Neural progenitor cell (in vitro differentiated cells): ENCODE measurements around the gene PIK3R6. TPM values are rescaled to one million over a fixed set of nuclear protein-coding genes. Genes with fewer than 3 reads are reported as not detected.
A peak's percentile ranks its signal among the peaks of the same experiment; 100 is the strongest.

Experiments used
- DNase-seq: peaks from one replicate; pipeline ENCODE4 v3.0.0-alpha.2; 2016; ENCODE audit warnings: low spot score
- H2AFZ ChIP-seq: fragments of 200-600 bp; sonication (generic); replicated peaks from 2 replicates; pipeline ENCODE4 v1.6.1; 2016; ENCODE audit warnings: antibody characterized with exemption
- H3F3A ChIP-seq: fragments of 200-600 bp; sonication (generic); 2 replicates; pipeline ENCODE4 v1.6.1; 2016; ENCODE audit warnings: antibody characterized with exemption, low read depth
- H3K27ac ChIP-seq: fragments of 200-600 bp; sonication (generic); 2 replicates; pipeline ENCODE4 v1.5.1; 2016; ENCODE audit warnings: mild to moderate bottlenecking
- H3K27me3 ChIP-seq: fragments of 200-600 bp; sonication (generic); 2 replicates; pipeline ENCODE4 v1.6.1; 2016; ENCODE audit warnings: mild to moderate bottlenecking, moderate library complexity
- H3K36me3 ChIP-seq: fragments of 200-600 bp; sonication (generic); 2 replicates; pipeline ENCODE4 v1.5.1; 2016
- H3K4me1 ChIP-seq: fragments of 200-600 bp; sonication (generic); 2 replicates; pipeline ENCODE4 v1.6.1; 2016; ENCODE audit warnings: mixed run types
- H3K4me2 ChIP-seq: fragments of 200-600 bp; sonication (generic); 2 replicates; pipeline ENCODE4 v1.6.1; 2016
- H3K4me3 ChIP-seq: fragments of 200-600 bp; sonication (generic); 2 replicates; pipeline ENCODE4 v1.5.1; 2016
- H3K79me2 ChIP-seq: fragments of 200-600 bp; sonication (generic); 2 replicates; pipeline ENCODE4 v1.6.1; 2016; ENCODE audit warnings: low read depth
- H3K9ac ChIP-seq: fragments of 200-600 bp; sonication (generic); 2 replicates; pipeline ENCODE4 v1.6.1; 2016
- H3K9me3 ChIP-seq: fragments of 200-600 bp; sonication (generic); 2 replicates; pipeline ENCODE4 v1.5.1; 2016; ENCODE audit warnings: low read depth
- H4K20me1 ChIP-seq: fragments of 200-600 bp; sonication (generic); 2 replicates; pipeline ENCODE4 v1.6.1; 2016; ENCODE audit warnings: low read depth
- H3K27ac Mint-ChIP-seq: 3 replicates; pipeline ENCODE4 v1.8.0; 2021; ENCODE audit warnings: mixed read lengths
- H3K27me3 Mint-ChIP-seq: 2 replicates; pipeline ENCODE4 v1.8.0; 2022; ENCODE audit warnings: low read depth, mild to moderate bottlenecking, inconsistent platforms, moderate library complexity, mixed read lengths; ENCODE audit not compliant: insufficient read depth
- H3K36me3 Mint-ChIP-seq: 3 replicates; pipeline ENCODE4 v1.8.0; 2021; ENCODE audit warnings: mixed read lengths
- H3K4me1 Mint-ChIP-seq: 3 replicates; pipeline ENCODE4 v1.8.0; 2021; ENCODE audit warnings: mixed read lengths
- H3K4me3 Mint-ChIP-seq: 3 replicates; pipeline ENCODE4 v1.8.0; 2021; ENCODE audit warnings: mild to moderate bottlenecking, moderate library complexity, mixed read lengths
- H3K9me3 Mint-ChIP-seq: 3 replicates; pipeline ENCODE4 v1.8.0; 2020; ENCODE audit warnings: mixed read lengths
- CTCF ChIP-seq: fragments of 200-600 bp; sonication (generic); IDR thresholded peaks from 2 replicates; pipeline ENCODE4 v1.5.1; 2017; ENCODE audit warnings: antibody characterized with exemption, mild to moderate bottlenecking
- EZH2 ChIP-seq: fragments of 200-600 bp; sonication (generic); IDR thresholded peaks from 2 replicates; pipeline ENCODE4 v1.6.1; 2017; ENCODE audit warnings: antibody characterized with exemption, mild to moderate bottlenecking, moderate library complexity
- EZH2phosphoT487 ChIP-seq: fragments of 200-600 bp; sonication (generic); IDR thresholded peaks from 2 replicates; pipeline ENCODE4 v1.6.1; 2017; ENCODE audit warnings: antibody characterized with exemption
- total RNA-seq: library from RNA; depleted of rRNA; stranded (reverse); fragments of >200 nt; gene quantifications from 2 replicates; pipeline ENCODE4 v1.2.3, GENCODE V29; 2015; ENCODE audit warnings: low replicate concordance

PIK3R6 gene
- total RNA-seq, 1 donor from 2014 or later, result not detected

- no peaks in the 10 kb centered on the region for H3K27me3 ChIP-seq
- Mint-ChIP-seq H3K4me3 (no peak overlapping the region), H3K36me3 (no peaks in the 10 kb centered on the region), H3K27me3 (peaks cover 4% of the 10 kb centered on the region), H3K27ac (no peak overlapping the region), H3K4me1 (no peaks in the 10 kb centered on the region), H3K9me3 (peaks cover 3% of the 10 kb centered on the region)
- H3K79me2 ChIP-seq, result no peaks in the 10 kb centered on the region
- no peak for DNase-seq
- no peaks in the 10 kb centered on the region for H4K20me1 ChIP-seq
- H3K9ac ChIP-seq, result no peak overlapping the region
- no peak for TF ChIP-seq CTCF
- no peak for TF ChIP-seq EZH2
- TF ChIP-seq EZH2phosphoT487, result no peak
- H3K4me1 ChIP-seq, result peaks cover 4% of the 10 kb centered on the region
- no peak overlapping the region for H3K4me2 ChIP-seq
- H3K27ac ChIP-seq, result no peak overlapping the region
- peak overlapping the region; percentile 29 for H2AFZ ChIP-seq
- peaks cover 6% of the 10 kb centered on the region for H3F3A ChIP-seq
- no peaks in the 10 kb centered on the region for H3K9me3 ChIP-seq
- no peak overlapping the region for H3K4me3 ChIP-seq
- no peaks in the 10 kb centered on the region for H3K36me3 ChIP-seq
Measured at GRCh38 chr17:8782176-8782575, 85.3 kb downstream of the PIK3R6 start.

DNA sequence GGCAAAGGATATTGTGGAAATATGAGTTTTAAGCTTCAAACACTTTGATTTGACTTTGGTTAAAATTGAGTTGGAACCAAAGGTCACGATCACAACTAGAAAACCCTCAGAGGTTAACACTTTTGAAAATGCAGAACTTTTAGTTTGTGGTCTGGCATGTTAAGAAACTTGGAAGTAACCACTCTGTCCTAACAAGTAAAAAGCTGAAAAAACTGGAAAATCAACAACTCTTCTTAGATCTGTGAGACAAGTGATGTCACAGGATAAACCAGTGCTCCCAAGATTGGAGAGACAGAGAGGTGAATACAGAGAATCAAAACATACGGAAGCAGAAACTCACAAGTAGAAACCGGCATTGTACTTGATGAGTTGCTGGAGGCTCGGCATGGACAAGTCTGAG, 85.7 kb downstream of the PIK3R6 start:
- H3K4me2 ChIP-seq, result no peak overlapping the region
- H3K79me2 ChIP-seq, result no peaks in the 10 kb centered on the region
- H3K36me3 Mint-ChIP-seq, result no peaks in the 10 kb centered on the region
- no peaks in the 10 kb centered on the region for H3K27me3 ChIP-seq
- H3K36me3 ChIP-seq, result no peaks in the 10 kb centered on the region
- no peak overlapping the region for H3K27ac Mint-ChIP-seq
- peak overlapping the region; percentile 29 for H2AFZ ChIP-seq
- H3K27me3 Mint-ChIP-seq, result peaks cover 3% of the 10 kb centered on the region
- TF ChIP-seq EZH2phosphoT487 (no peak), EZH2 (no peak), CTCF (no peak)
- DNase-seq, result no peak
- H3K27ac ChIP-seq, result no peak overlapping the region
- peaks cover 3% of the 10 kb centered on the region for H3K9me3 Mint-ChIP-seq
- peaks cover 4% of the 10 kb centered on the region for H3K4me1 ChIP-seq
- no peak overlapping the region for H3K4me3 Mint-ChIP-seq
- no peaks in the 10 kb centered on the region for H4K20me1 ChIP-seq
- no peaks in the 10 kb centered on the region for H3K9me3 ChIP-seq
- H3K4me1 Mint-ChIP-seq, result no peaks in the 10 kb centered on the region
- no peak overlapping the region for H3K9ac ChIP-seq
- peaks cover 6% of the 10 kb centered on the region for H3F3A ChIP-seq
- H3K4me3 ChIP-seq, result no peak overlapping the region

DNA sequence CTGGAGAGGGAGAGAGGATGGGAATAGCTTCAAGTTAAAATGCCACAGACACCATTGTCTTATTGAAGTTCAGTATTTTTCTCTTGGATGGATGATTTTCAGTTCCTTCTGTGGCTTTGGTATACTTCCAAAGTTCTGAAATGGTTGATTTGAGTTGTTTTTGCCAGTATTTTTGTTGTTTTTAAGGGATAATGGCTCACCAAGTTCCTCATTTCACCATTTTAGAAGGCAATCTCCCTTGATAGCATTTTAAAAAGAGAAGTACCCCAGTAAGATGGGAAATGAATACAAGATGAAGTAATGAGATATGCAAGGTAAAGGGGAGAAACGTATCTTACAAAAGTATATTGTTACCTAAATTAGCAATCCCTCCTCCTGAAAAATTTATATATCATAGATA, 90.6 kb downstream of the PIK3R6 start:
- H3K4me2 ChIP-seq, result no peak overlapping the region
- H3F3A ChIP-seq, result no peaks in the 10 kb centered on the region
- no peaks in the 10 kb centered on the region for H4K20me1 ChIP-seq
- no peaks in the 10 kb centered on the region for H3K9me3 ChIP-seq
- no peaks in the 10 kb centered on the region for H3K79me2 ChIP-seq
- no peak overlapping the region for H2AFZ ChIP-seq
- Mint-ChIP-seq H3K4me1 (no peaks in the 10 kb centered on the region), H3K27ac (no peak overlapping the region), H3K27me3 (peaks cover 2% of the 10 kb centered on the region), H3K4me3 (no peak overlapping the region), H3K36me3 (no peaks in the 10 kb centered on the region), H3K9me3 (peaks cover 11% of the 10 kb centered on the region)
- H3K36me3 ChIP-seq, result no peaks in the 10 kb centered on the region
- H3K27ac ChIP-seq, result no peak overlapping the region
- H3K9ac ChIP-seq, result no peak overlapping the region
- no peak for TF ChIP-seq EZH2
- TF ChIP-seq CTCF, result no peak
- no peak for TF ChIP-seq EZH2phosphoT487
- no peaks in the 10 kb centered on the region for H3K27me3 ChIP-seq
- H3K4me3 ChIP-seq, result no peak overlapping the region
- no peak for DNase-seq
- peaks cover 4% of the 10 kb centered on the region for H3K4me1 ChIP-seq
